SK-N-SH treated with all-trans-retinoic acid at 6 μM for 48 hours (cell line): ENCODE data around the gene CTIF.

Experiments used
- ATAC-seq: fragments of 200-7000 bp; cut with Tn5 transposase; 3 replicates; pipeline ENCODE4 v1.9.1; 2020; ENCODE audit warnings: mild to moderate bottlenecking, moderate library complexity
- ARNTL ChIP-seq: fragments of 450-650 bp; formaldehyde crosslinking; IDR thresholded peaks from 2 replicates; pipeline ENCODE4 v1.5.0; 2020; ENCODE audit warnings: low read depth, mild to moderate bottlenecking, moderate library complexity, borderline replicate concordance
- BACH2 ChIP-seq: fragments of 250-450 bp; sonication (Bioruptor Pico); IDR thresholded peaks from 2 replicates; pipeline ENCODE4 v1.9.0; 2021; ENCODE audit warnings: mild to moderate bottlenecking, borderline replicate concordance
- CREB5 ChIP-seq: fragments of 250-450 bp; sonication (Bioruptor Pico); IDR thresholded peaks from 2 replicates; pipeline ENCODE4 v1.5.1; 2020; ENCODE audit warnings: low read depth, mild to moderate bottlenecking, moderate library complexity
- CSDC2 ChIP-seq: fragments of 250-450 bp; sonication (Bioruptor Pico); IDR thresholded peaks from 2 replicates; pipeline ENCODE4 v1.5.0; 2020; ENCODE audit warnings: mild to moderate bottlenecking, moderate library complexity
- CSRNP3 ChIP-seq: fragments of 250-450 bp; sonication (Bioruptor Pico); IDR thresholded peaks from 2 replicates; pipeline ENCODE4 v1.5.1; 2021; ENCODE audit warnings: mild to moderate bottlenecking, moderate library complexity
- ESRRG ChIP-seq: fragments of 250-450 bp; sonication (Bioruptor Pico); IDR thresholded peaks from 2 replicates; pipeline ENCODE4 v1.6.1; 2021; ENCODE audit warnings: mild to moderate bottlenecking
- GLIS3 ChIP-seq: fragments of 250-450 bp; sonication (Bioruptor Pico); IDR thresholded peaks from 2 replicates; pipeline ENCODE4 v1.5.0; 2020; ENCODE audit warnings: mild to moderate bottlenecking, moderate library complexity
- ISL1 ChIP-seq: fragments of 250-450 bp; sonication (Bioruptor Pico); IDR thresholded peaks from 2 replicates; pipeline ENCODE4 v2.1.2; 2022; ENCODE audit warnings: mild to moderate bottlenecking, moderate library complexity
- OSR1 ChIP-seq: fragments of 250-450 bp; sonication (Bioruptor Pico); IDR thresholded peaks from 2 replicates; pipeline ENCODE4 v1.8.0; 2022; ENCODE audit warnings: moderate library complexity, mild to moderate bottlenecking, inconsistent platforms
- PATZ1 ChIP-seq: fragments of 250-450 bp; sonication (Bioruptor Pico); IDR thresholded peaks from 2 replicates; pipeline ENCODE4 v1.8.0; 2020; ENCODE audit warnings: mild to moderate bottlenecking, moderate library complexity, borderline replicate concordance
- POU6F1 ChIP-seq: fragments of 250-450 bp; sonication (Bioruptor Pico); IDR thresholded peaks from 2 replicates; pipeline ENCODE4 v1.8.0; 2021; ENCODE audit warnings: low read depth, mild to moderate bottlenecking, moderate library complexity, borderline replicate concordance
- PPARA ChIP-seq: fragments of 250-450 bp; sonication (Bioruptor Pico); IDR thresholded peaks from 2 replicates; pipeline ENCODE4 v1.5.0; 2020; ENCODE audit warnings: mild to moderate bottlenecking, borderline replicate concordance
- RARB ChIP-seq: fragments of 250-450 bp; sonication (Bioruptor Pico); IDR thresholded peaks from 2 replicates; pipeline ENCODE4 v1.8.0; 2021; ENCODE audit warnings: mild to moderate bottlenecking, moderate library complexity
- SNAI2 ChIP-seq: fragments of 250-450 bp; sonication (Bioruptor Pico); IDR thresholded peaks from 2 replicates; pipeline ENCODE4 v1.5.0; 2020; ENCODE audit warnings: mild to moderate bottlenecking, moderate library complexity
- TCF4 ChIP-seq: fragments of 250-450 bp; sonication (Bioruptor Pico); IDR thresholded peaks from 2 replicates; pipeline ENCODE4 v1.8.0; 2021; ENCODE audit warnings: mild to moderate bottlenecking, moderate library complexity, borderline replicate concordance
- TOX ChIP-seq: fragments of 250-450 bp; sonication (Bioruptor Pico); IDR thresholded peaks from 2 replicates; pipeline ENCODE4 v1.8.0; 2021; ENCODE audit warnings: mild to moderate bottlenecking, moderate library complexity, borderline replicate concordance
- TSHZ2 ChIP-seq: fragments of 250-450 bp; sonication (Bioruptor Pico); IDR thresholded peaks from 2 replicates; pipeline ENCODE4 v1.5.0; 2020; ENCODE audit warnings: mild to moderate bottlenecking, moderate library complexity
- ZC3H10 ChIP-seq: fragments of 250-450 bp; sonication (Bioruptor Pico); IDR thresholded peaks from 2 replicates; pipeline ENCODE4 v1.5.1; 2021; ENCODE audit warnings: mild to moderate bottlenecking, moderate library complexity
- ZFP30 ChIP-seq: fragments of 450-650 bp; formaldehyde crosslinking; IDR thresholded peaks from 2 replicates; pipeline ENCODE4 v1.5.0; 2022; ENCODE audit warnings: mild to moderate bottlenecking, moderate library complexity
- ZNF565 ChIP-seq: fragments of 450-650 bp; formaldehyde crosslinking; conservative IDR thresholded peaks from 2 replicates; pipeline ENCODE4 v1.5.0; 2020; ENCODE audit warnings: low read depth, mild to moderate bottlenecking, moderate library complexity
- ZNF70 ChIP-seq: fragments of 450-650 bp; formaldehyde crosslinking; IDR thresholded peaks from 2 replicates; pipeline ENCODE4 v1.5.0; 2020; ENCODE audit warnings: mild to moderate bottlenecking, moderate library complexity
- ZNF8 ChIP-seq: fragments of 450-650 bp; formaldehyde crosslinking; IDR thresholded peaks from 2 replicates; pipeline ENCODE4 v1.5.0; 2020; ENCODE audit warnings: mild to moderate bottlenecking, moderate library complexity

The CTIF gene

GRCh38 chr18:48602759-48603390 lies 64.0 kb downstream of the CTIF start:
- no peak for ATAC-seq
- TF ChIP-seq CSDC2 (CRISPR knock-in tag) = no peak
- TF ChIP-seq BACH2 (CRISPR knock-in tag) = no peak

GRCh38 chr18:48605408-48605845 lies 66.6 kb downstream of the CTIF start:
- peak; percentile 57 for ATAC-seq
- TF ChIP-seq PPARA (CRISPR knock-in tag) = no peak
- TF ChIP-seq SNAI2 (CRISPR knock-in tag) = no peak
- TF ChIP-seq CREB5 (CRISPR knock-in tag) = no peak
- no peak for TF ChIP-seq CSDC2 (CRISPR knock-in tag)
- TF ChIP-seq CSRNP3 (CRISPR knock-in tag) = no peak
- TF ChIP-seq OSR1 (CRISPR knock-in tag) = no peak
- no peak for TF ChIP-seq ISL1 (CRISPR knock-in tag)
- TF ChIP-seq ZNF70 (CRISPR knock-in tag) = no peak
- no peak for TF ChIP-seq TOX (CRISPR knock-in tag)
- TF ChIP-seq TCF4 = no peak
- TF ChIP-seq ZFP30 = no peak
- TF ChIP-seq RARB = no peak
- TF ChIP-seq GLIS3 = no peak
- TF ChIP-seq ZC3H10 (CRISPR knock-in tag) = no peak
- no peak for TF ChIP-seq TSHZ2 (CRISPR knock-in tag)
- TF ChIP-seq ARNTL (CRISPR knock-in tag) = no peak
- TF ChIP-seq ZNF8 = no peak
- no peak for TF ChIP-seq PATZ1 (CRISPR knock-in tag)
- TF ChIP-seq ZNF565 (CRISPR knock-in tag) = no peak
- no peak for TF ChIP-seq ESRRG (CRISPR knock-in tag)
- TF ChIP-seq, all 23 proteins: peak for 0

- peak; percentile 98 for ATAC-seq
- TF ChIP-seq CSDC2 (CRISPR knock-in tag) = 0 out of 2 replicates have a peak, but pooled peaks have one; percentile 69
- no peak for TF ChIP-seq ZNF70 (CRISPR knock-in tag)
- no peak for TF ChIP-seq ZNF565 (CRISPR knock-in tag)
- no peak for TF ChIP-seq POU6F1 (CRISPR knock-in tag)
- TF ChIP-seq OSR1 (CRISPR knock-in tag) = no peak
Measured at GRCh38 chr18:48607056-48607984, 68.5 kb downstream of the CTIF start.
